ENCODE measurements around the gene ADGRE2. TPM values are rescaled to one million over a fixed set of nuclear protein-coding genes. Genes with fewer than 3 reads are reported as not detected.

The ADGRE2 gene
- total and polyA plus RNA-seq, 2 donors (not counting 1 experiment from before 2014, with no cell fraction given): under 0.01 to 0.07 TPM

- Histone ChIP-seq H3K27me3 (ENCODE audit: control insufficient read depth, insufficient read depth, low read length) (peaks cover 3% of the 10 kb centered on the region), H3K4me1 (ENCODE audit: control insufficient read depth, extremely low read depth, insufficient read depth, low read length) (no peaks in the 10 kb centered on the region), H4K20me1 (ENCODE audit: control insufficient read depth, extremely low read depth, insufficient read depth, low read length) (no peaks in the 10 kb centered on the region), H2AFZ (ENCODE audit: low read length) (no peak overlapping the region), H3K9me3 (ENCODE audit: control insufficient read depth, insufficient read depth, low read depth, low read length) (no peaks in the 10 kb centered on the region), H3K4me3 (replicated peaks in 1 of 4; ENCODE audit: control extremely low read depth in 1 of 4, insufficient read depth in 1 of 4, low read depth in 3 of 4, low read length in 4 of 4) (no peak overlapping the region), H3K4me2 (ENCODE audit: extremely low read depth, insufficient read depth, low read length) (no peak overlapping the region), H3K36me3 (ENCODE audit: control insufficient read depth, insufficient read depth, low read length) (no peaks in the 10 kb centered on the region), H3K79me2 (ENCODE audit: control insufficient read depth, insufficient read depth, low read length) (no peaks in the 10 kb centered on the region), H3K27ac (ENCODE audit: insufficient read depth, low read length) (no peak overlapping the region), H3K9ac (ENCODE audit: insufficient read depth, low read length) (no peak overlapping the region)
- TF ChIP-seq CTCF (conservative IDR thresholded peaks at IDR 0.05 in 1 of 2, IDR thresholded peaks at IDR 0.05 in 1 of 2; ENCODE audit: low read depth in 1 of 2, low read length in 2 of 2) (no peak), EZH2 (IDR thresholded peaks at IDR 0.05; ENCODE audit: low read length, missing control alignments) (no peak)
- DNase-seq (ENCODE audit: low read depth in 2 of 2): no peak
These were observed 5.9 kb downstream of the ADGRE2 start for GRCh38 chr19:14772467-14772866.

- no peak overlapping the region for H3K27ac ChIP-seq (ENCODE audit: insufficient read depth, low read length)
- no peaks in the 10 kb centered on the region for H3K4me1 ChIP-seq (ENCODE audit: control insufficient read depth, extremely low read depth, insufficient read depth, low read length)
- no peaks in the 10 kb centered on the region for H4K20me1 ChIP-seq (ENCODE audit: control insufficient read depth, extremely low read depth, insufficient read depth, low read length)
- DNase-seq (ENCODE audit: low read depth in 2 of 2): no peak
- no peak overlapping the region for H3K4me2 ChIP-seq (ENCODE audit: extremely low read depth, insufficient read depth, low read length)
- H3K4me3 ChIP-seq (replicated peaks in 1 of 4; ENCODE audit: control extremely low read depth in 1 of 4, insufficient read depth in 1 of 4, low read depth in 3 of 4, low read length in 4 of 4): no peak overlapping the region
- H3K79me2 ChIP-seq (ENCODE audit: control insufficient read depth, insufficient read depth, low read length): no peaks in the 10 kb centered on the region
- no peaks in the 10 kb centered on the region for H3K9me3 ChIP-seq (ENCODE audit: control insufficient read depth, insufficient read depth, low read depth, low read length)
- no peak overlapping the region for H2AFZ ChIP-seq (ENCODE audit: low read length)
- TF ChIP-seq CTCF (conservative IDR thresholded peaks at IDR 0.05 in 1 of 2, IDR thresholded peaks at IDR 0.05 in 1 of 2; ENCODE audit: low read depth in 1 of 2, low read length in 2 of 2) (no peak), EZH2 (IDR thresholded peaks at IDR 0.05; ENCODE audit: low read length, missing control alignments) (no peak)
- no peak overlapping the region for H3K9ac ChIP-seq (ENCODE audit: insufficient read depth, low read length)
- H3K27me3 ChIP-seq (ENCODE audit: control insufficient read depth, insufficient read depth, low read length): peaks cover 2% of the 10 kb centered on the region
- no peaks in the 10 kb centered on the region for H3K36me3 ChIP-seq (ENCODE audit: control insufficient read depth, insufficient read depth, low read length)
These were observed 7.2 kb downstream of the ADGRE2 start for GRCh38 chr19:14770944-14771839.

- Histone ChIP-seq H2AFZ (ENCODE audit: low read length) (no peak overlapping the region), H3K4me1 (ENCODE audit: control insufficient read depth, extremely low read depth, insufficient read depth, low read length) (no peaks in the 10 kb centered on the region), H3K4me2 (ENCODE audit: extremely low read depth, insufficient read depth, low read length) (no peak overlapping the region), H3K9me3 (ENCODE audit: control insufficient read depth, insufficient read depth, low read depth, low read length) (no peaks in the 10 kb centered on the region), H3K27me3 (ENCODE audit: control insufficient read depth, insufficient read depth, low read length) (no peaks in the 10 kb centered on the region), H3K27ac (ENCODE audit: insufficient read depth, low read length) (no peak overlapping the region), H3K4me3 (replicated peaks in 1 of 4; ENCODE audit: control extremely low read depth in 1 of 4, insufficient read depth in 1 of 4, low read depth in 3 of 4, low read length in 4 of 4) (no peak overlapping the region), H3K9ac (ENCODE audit: insufficient read depth, low read length) (no peak overlapping the region), H4K20me1 (ENCODE audit: control insufficient read depth, extremely low read depth, insufficient read depth, low read length) (no peaks in the 10 kb centered on the region), H3K79me2 (ENCODE audit: control insufficient read depth, insufficient read depth, low read length) (no peaks in the 10 kb centered on the region), H3K36me3 (ENCODE audit: control insufficient read depth, insufficient read depth, low read length) (no peaks in the 10 kb centered on the region)
- DNase-seq (ENCODE audit: low read depth in 2 of 2): no peak
- TF ChIP-seq EZH2 (IDR thresholded peaks at IDR 0.05; ENCODE audit: low read length, missing control alignments) (no peak), CTCF (conservative IDR thresholded peaks at IDR 0.05 in 1 of 2, IDR thresholded peaks at IDR 0.05 in 1 of 2; ENCODE audit: low read depth in 1 of 2, low read length in 2 of 2) (no peak)
These were observed 8.2 kb downstream of the ADGRE2 start for GRCh38 chr19:14770136-14770535.
